ENCODE results near the gene VWC2L. TPM values are rescaled to one million over a fixed set of nuclear protein-coding genes. Genes with fewer than 3 reads are reported as not detected.

Gene VWC2L
- total and polyA plus RNA-seq, 5 experiments from 2014 or later, result not detected

DNA sequence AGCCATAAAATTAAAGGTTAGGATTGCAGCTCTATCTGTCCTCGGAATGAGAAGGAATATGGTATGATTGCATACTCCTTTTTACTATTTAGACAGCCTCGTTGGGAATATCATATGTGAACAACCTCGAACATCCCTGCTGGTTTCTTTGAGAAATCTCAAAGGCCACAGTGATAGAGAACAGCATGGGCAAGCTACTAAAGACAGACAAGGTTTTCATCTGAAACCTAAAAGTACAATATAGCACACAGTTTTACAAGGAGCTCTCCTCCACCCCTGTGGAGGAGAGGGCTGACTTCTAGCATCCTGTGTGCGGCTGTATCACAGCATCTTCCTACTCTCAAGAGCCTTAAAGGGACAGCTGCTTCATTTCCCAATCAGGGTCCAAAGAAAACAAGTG, 104.3 kb downstream of the VWC2L start:
- POLR2A ChIA-PET, result no interaction called here
- H3K27ac Mint-ChIP-seq, result no peak overlapping the region
- H3K27me3 Mint-ChIP-seq, result peaks cover 0 to 27% (median 4%) of the 10 kb centered on the region in 5 donors
- no peak overlapping the region for H3K4me3 Mint-ChIP-seq
- peaks cover 0 to 2% (median 0%) of the 10 kb centered on the region in 9 donors for H3K9me3 Mint-ChIP-seq
- ATAC-seq, result no peak
- no peaks in the 10 kb centered on the region for H3K36me3 Mint-ChIP-seq
- DNase-seq, result no peak
- no peaks in the 10 kb centered on the region for H3K4me1 Mint-ChIP-seq

- POLR2A ChIA-PET, result no interaction called here
- H3K27me3 Mint-ChIP-seq, result peaks cover 0 to 15% (median 2%) of the 10 kb centered on the region in 5 donors
- no peak overlapping the region for H3K27ac Mint-ChIP-seq
- DNase-seq (no peak), ATAC-seq (no peak)
- no peak overlapping the region for H3K4me3 Mint-ChIP-seq
- H3K9me3 Mint-ChIP-seq, result peaks cover 0 to 2% (median 0%) of the 10 kb centered on the region in 9 donors
- no peaks in the 10 kb centered on the region for H3K4me1 Mint-ChIP-seq
- H3K36me3 Mint-ChIP-seq, result no peaks in the 10 kb centered on the region
Measured at GRCh38 chr2:214519258-214519818, 108.5 kb downstream of the VWC2L start.

DNA sequence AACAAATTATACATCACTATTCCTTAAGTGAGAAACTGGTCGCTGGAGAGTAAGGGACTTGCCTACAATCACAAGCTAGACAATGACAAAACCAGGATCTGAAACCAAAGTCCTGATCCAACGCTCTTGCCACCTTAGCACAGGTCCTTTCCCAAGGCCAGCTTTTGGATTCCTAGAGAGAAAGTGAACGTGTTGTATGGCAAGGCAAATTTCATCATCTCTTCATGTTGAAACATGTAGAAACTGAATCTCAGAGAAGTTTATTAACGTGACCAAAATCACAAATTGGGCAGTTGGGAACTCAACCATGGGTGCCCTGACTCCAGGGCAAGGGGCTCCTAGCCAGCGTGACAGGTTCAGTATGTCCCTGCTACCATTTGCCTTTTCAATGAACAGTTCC, 118.2 kb downstream of the VWC2L start:
- DNase-seq (no peak), ATAC-seq (no peak)
- Mint-ChIP-seq H3K27ac (no peak overlapping the region), H3K4me1 (no peaks in the 10 kb centered on the region), H3K27me3 (no peaks in the 10 kb centered on the region), H3K9me3 (peaks cover 0 to 7% (median 0%) of the 10 kb centered on the region in 9 donors), H3K4me3 (no peak overlapping the region), H3K36me3 (no peaks in the 10 kb centered on the region)
- POLR2A ChIA-PET, result no interaction called here

DNA sequence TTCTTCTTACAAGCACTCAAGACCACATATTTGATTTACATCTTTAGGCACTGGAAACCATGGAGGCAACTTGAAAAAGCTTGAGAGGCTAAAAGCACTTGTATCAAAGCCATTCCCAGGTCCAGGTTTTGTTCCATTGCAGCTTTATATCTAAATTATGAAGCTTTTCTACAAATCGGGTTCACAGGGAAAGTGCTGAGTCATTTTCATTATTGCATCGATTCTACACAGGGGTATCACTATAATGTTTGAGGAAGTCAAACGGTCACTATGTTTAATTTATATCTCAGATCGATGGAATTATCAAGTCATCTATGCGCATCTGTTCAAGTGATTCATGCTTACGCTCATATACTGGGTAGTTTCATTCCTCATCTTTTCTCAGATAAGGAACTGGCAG, 118.7 kb downstream of the VWC2L start:
- no peaks in the 10 kb centered on the region for H3K27me3 Mint-ChIP-seq
- no peak for DNase-seq
- no peak overlapping the region for H3K4me3 Mint-ChIP-seq
- POLR2A ChIA-PET, result no interaction called here
- no peak for ATAC-seq
- no peaks in the 10 kb centered on the region for H3K36me3 Mint-ChIP-seq
- peaks cover 0 to 7% (median 0%) of the 10 kb centered on the region in 9 donors for H3K9me3 Mint-ChIP-seq
- H3K27ac Mint-ChIP-seq, result no peak overlapping the region
- H3K4me1 Mint-ChIP-seq, result no peaks in the 10 kb centered on the region

GRCh38 chr2:214533541-214533940, 122.7 kb downstream of the VWC2L start:
- Mint-ChIP-seq H3K27me3 (peaks cover 0 to 8% (median 2%) of the 10 kb centered on the region in 5 donors), H3K4me3 (no peak overlapping the region), H3K9me3 (peaks cover 0 to 3% (median 0%) of the 10 kb centered on the region in 9 donors), H3K36me3 (no peaks in the 10 kb centered on the region), H3K27ac (no peak overlapping the region), H3K4me1 (no peaks in the 10 kb centered on the region)
- ATAC-seq, result no peak
- DNase-seq, result no peak
- POLR2A ChIA-PET, result no interaction called here

DNA sequence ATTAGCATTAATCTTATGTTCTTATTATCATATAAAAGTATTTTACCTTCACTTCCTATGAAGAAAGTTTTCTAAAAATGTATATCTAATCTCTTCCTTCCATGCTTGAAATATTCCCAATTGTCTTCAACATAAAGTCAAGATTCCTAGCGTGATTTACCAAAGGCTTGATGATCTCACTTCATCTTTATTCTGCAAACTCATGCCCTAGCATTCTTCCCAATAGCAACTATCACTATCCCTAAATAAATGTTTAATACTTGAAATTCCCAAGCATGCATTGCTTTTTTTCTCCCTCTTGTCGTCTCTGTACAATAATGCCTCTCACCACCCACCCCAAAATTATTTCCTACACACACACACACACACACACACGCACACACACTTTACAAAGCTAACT, 125.8 kb downstream of the VWC2L start:
- H3K27ac Mint-ChIP-seq, result no peak overlapping the region
- no peaks in the 10 kb centered on the region for H3K36me3 Mint-ChIP-seq
- no peak for DNase-seq
- POLR2A ChIA-PET, result no interaction called here
- no peak overlapping the region for H3K4me3 Mint-ChIP-seq
- ATAC-seq, result no peak
- H3K9me3 Mint-ChIP-seq, result no peaks in the 10 kb centered on the region
- no peaks in the 10 kb centered on the region for H3K4me1 Mint-ChIP-seq
- H3K27me3 Mint-ChIP-seq, result peaks cover 0 to 8% (median 2%) of the 10 kb centered on the region in 5 donors

GRCh38 chr2:214537929-214538328, 127.1 kb downstream of the VWC2L start:
- H3K4me1 Mint-ChIP-seq, result no peaks in the 10 kb centered on the region
- no peak overlapping the region for H3K4me3 Mint-ChIP-seq
- peaks cover 1 to 14% (median 7%) of the 10 kb centered on the region in 5 donors for H3K27me3 Mint-ChIP-seq
- POLR2A ChIA-PET, result no interaction called here
- ATAC-seq, result no peak
- no peaks in the 10 kb centered on the region for H3K36me3 Mint-ChIP-seq
- H3K27ac Mint-ChIP-seq, result no peak overlapping the region
- DNase-seq, result no peak
- no peaks in the 10 kb centered on the region for H3K9me3 Mint-ChIP-seq

DNA sequence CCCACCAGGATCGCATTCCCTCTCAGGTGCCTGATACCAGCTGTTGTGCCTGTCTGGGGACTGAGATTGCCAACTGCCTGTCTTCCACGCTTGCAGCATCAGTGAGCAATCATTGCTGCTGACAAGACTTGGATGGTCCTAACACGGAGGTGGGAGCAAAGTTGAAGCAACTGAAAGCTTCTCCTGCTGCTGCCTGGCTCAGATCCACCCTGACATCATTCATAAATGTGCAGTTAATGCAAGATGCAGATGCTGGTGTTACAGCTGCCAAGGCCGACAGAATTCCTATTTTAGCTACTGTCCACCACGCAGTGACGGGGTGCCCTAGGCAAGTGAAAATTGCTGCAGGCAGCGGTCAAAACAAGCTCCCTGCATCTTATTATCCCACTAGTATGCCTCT, 131.4 kb downstream of the VWC2L start:
- Mint-ChIP-seq H3K9me3 (no peaks in the 10 kb centered on the region), H3K4me3 (no peak overlapping the region), H3K27me3 (peaks cover 0 to 23% (median 3%) of the 10 kb centered on the region in 5 donors), H3K27ac (no peak overlapping the region), H3K36me3 (no peaks in the 10 kb centered on the region), H3K4me1 (no peaks in the 10 kb centered on the region)
- ATAC-seq, result no peak
- DNase-seq, result no peak
- POLR2A ChIA-PET, result no interaction called here

- DNase-seq, result no peak
- no peaks in the 10 kb centered on the region for H3K36me3 Mint-ChIP-seq
- POLR2A ChIA-PET, result no interaction called here
- H3K4me1 Mint-ChIP-seq, result no peaks in the 10 kb centered on the region
- peaks cover 0 to 20% (median 2%) of the 10 kb centered on the region in 5 donors for H3K27me3 Mint-ChIP-seq
- no peak for ATAC-seq
- H3K4me3 Mint-ChIP-seq, result no peak overlapping the region
- H3K27ac Mint-ChIP-seq, result no peak overlapping the region
- no peaks in the 10 kb centered on the region for H3K9me3 Mint-ChIP-seq
Measured at GRCh38 chr2:214542866-214543265, 132.0 kb downstream of the VWC2L start.

DNA sequence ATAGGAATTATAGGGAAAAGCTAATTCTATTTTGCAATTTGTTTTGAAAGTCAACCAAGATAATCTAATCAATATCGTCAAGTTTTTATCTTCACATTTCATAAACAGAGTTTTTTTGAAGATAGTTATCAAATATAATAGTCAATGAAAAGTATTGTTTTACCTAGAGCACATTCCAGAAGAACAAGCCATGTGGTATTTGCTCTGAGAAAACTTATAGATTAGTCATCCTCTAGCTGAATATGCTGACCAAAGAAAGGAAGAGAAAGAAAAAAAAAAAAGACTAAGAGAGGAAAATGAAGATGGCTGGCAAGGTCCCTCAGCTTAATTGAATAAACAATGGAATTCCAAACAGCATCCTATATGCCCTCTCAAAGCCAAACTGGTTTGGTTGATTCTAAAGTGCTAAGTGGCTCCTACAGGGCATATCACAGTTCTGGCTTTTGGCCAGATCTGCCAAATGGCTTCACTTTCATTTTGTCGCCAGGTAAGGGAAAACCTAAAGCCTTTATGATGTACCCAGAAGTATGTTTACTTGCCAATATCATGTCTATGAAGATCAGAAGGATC, 132.6 kb downstream of the VWC2L start:
- POLR2A ChIA-PET, result no interaction called here
- H3K36me3 Mint-ChIP-seq, result no peaks in the 10 kb centered on the region
- DNase-seq, result no peak
- H3K9me3 Mint-ChIP-seq, result no peaks in the 10 kb centered on the region
- no peak overlapping the region for H3K4me3 Mint-ChIP-seq
- H3K4me1 Mint-ChIP-seq, result no peaks in the 10 kb centered on the region
- no peak for ATAC-seq
- H3K27ac Mint-ChIP-seq, result no peak overlapping the region
- H3K27me3 Mint-ChIP-seq, result peaks cover 0 to 20% (median 2%) of the 10 kb centered on the region in 5 donors

- POLR2A ChIA-PET, result no interaction called here
- no peak overlapping the region for H3K4me3 Mint-ChIP-seq
- H3K27ac Mint-ChIP-seq, result no peak overlapping the region
- DNase-seq (no peak), ATAC-seq (no peak)
- H3K27me3 Mint-ChIP-seq, result peaks cover 0 to 20% (median 2%) of the 10 kb centered on the region in 5 donors
- no peaks in the 10 kb centered on the region for H3K9me3 Mint-ChIP-seq
- H3K36me3 Mint-ChIP-seq, result no peaks in the 10 kb centered on the region
- no peaks in the 10 kb centered on the region for H3K4me1 Mint-ChIP-seq
Measured at GRCh38 chr2:214545898-214546542, 135.2 kb downstream of the VWC2L start.

DNA sequence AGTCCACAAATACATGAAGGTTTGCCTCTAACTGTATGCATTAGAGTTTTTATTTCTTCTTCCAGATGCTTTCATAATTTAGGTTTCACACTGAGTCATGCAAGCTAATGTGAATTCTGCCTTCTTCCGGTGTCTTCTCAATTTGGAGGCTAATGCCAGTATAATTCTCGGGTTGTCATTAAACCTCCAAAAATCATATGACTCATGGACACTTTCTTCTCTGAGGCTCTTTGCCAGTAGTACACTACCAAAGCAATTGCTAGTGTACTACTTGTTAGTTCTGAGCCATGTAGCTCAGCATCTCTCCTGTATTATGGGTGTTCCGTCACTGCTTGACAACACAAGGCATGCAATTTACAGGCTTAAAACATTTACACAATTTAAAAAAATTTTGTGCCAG, 137.1 kb downstream of the VWC2L start:
- H3K9me3 Mint-ChIP-seq, result no peaks in the 10 kb centered on the region

GRCh38 chr2:214549946-214550345, 139.1 kb downstream of the VWC2L start:
- H3K27ac Mint-ChIP-seq, result no peak overlapping the region

More for the DNA sequence above, 137.1 kb downstream of the VWC2L start:
- Mint-ChIP-seq H3K4me1 (no peaks in the 10 kb centered on the region), H3K27me3 (peaks cover 0 to 13% (median 0%) of the 10 kb centered on the region in 5 donors), H3K36me3 (no peaks in the 10 kb centered on the region), H3K4me3 (no peak overlapping the region), H3K27ac (no peak overlapping the region)
- ATAC-seq (no peak), DNase-seq (no peak)
- POLR2A ChIA-PET, result no interaction called here

GRCh38 chr2:214550786-214551185, 139.9 kb downstream of the VWC2L start:
- Mint-ChIP-seq H3K27me3 (peaks cover 0 to 12% (median 2%) of the 10 kb centered on the region in 5 donors), H3K4me3 (no peak overlapping the region)
- ATAC-seq, result no peak

More at GRCh38 chr2:214549946-214550345, 139.1 kb downstream of the VWC2L start:
- Mint-ChIP-seq H3K36me3 (no peaks in the 10 kb centered on the region), H3K4me1 (no peaks in the 10 kb centered on the region), H3K4me3 (no peak overlapping the region), H3K27me3 (peaks cover 0 to 12% (median 2%) of the 10 kb centered on the region in 5 donors), H3K9me3 (no peaks in the 10 kb centered on the region)
- POLR2A ChIA-PET, result no interaction called here
- no peak for DNase-seq
- no peak for ATAC-seq

More at GRCh38 chr2:214550786-214551185, 139.9 kb downstream of the VWC2L start:
- Mint-ChIP-seq H3K36me3 (no peaks in the 10 kb centered on the region), H3K27ac (no peak overlapping the region), H3K4me1 (no peaks in the 10 kb centered on the region), H3K9me3 (no peaks in the 10 kb centered on the region)
- POLR2A ChIA-PET, result no interaction called here
- no peak for DNase-seq
